Ishikawa (cell line): Measurements from ENCODE around the gene LRRC8C.

ENCODE experiments used
- CEBPB ChIP-seq: IDR thresholded peaks from 2 replicates; pipeline ENCODE4 v1.6.1; 2012
- EGR1 ChIP-seq: IDR thresholded peaks from 2 replicates; pipeline ENCODE4 v1.6.1; 2012
- EP300 ChIP-seq: IDR thresholded peaks from 2 replicates; pipeline ENCODE4 v1.6.1; 2012; ENCODE audit warnings: borderline replicate concordance
- TAF1 ChIP-seq: IDR thresholded peaks from 2 replicates; pipeline ENCODE4 v1.6.1; 2012; ENCODE audit warnings: low read depth, mild to moderate bottlenecking
- TCF12 ChIP-seq: IDR thresholded peaks from 2 replicates; pipeline ENCODE4 v1.6.1; 2012; ENCODE audit warnings: low read depth
- YY1 ChIP-seq: IDR thresholded peaks from 2 replicates; pipeline ENCODE4 v1.6.1; 2012; ENCODE audit warnings: low read depth
- ZBTB7A ChIP-seq: IDR thresholded peaks from 2 replicates; pipeline ENCODE4 v1.6.1; 2012; ENCODE audit warnings: low read depth
- TF ChIP-seq, protein P1 (sequence below): IDR thresholded peaks from 2 replicates; pipeline ENCODE4 v1.6.1; 2012

DNA sequence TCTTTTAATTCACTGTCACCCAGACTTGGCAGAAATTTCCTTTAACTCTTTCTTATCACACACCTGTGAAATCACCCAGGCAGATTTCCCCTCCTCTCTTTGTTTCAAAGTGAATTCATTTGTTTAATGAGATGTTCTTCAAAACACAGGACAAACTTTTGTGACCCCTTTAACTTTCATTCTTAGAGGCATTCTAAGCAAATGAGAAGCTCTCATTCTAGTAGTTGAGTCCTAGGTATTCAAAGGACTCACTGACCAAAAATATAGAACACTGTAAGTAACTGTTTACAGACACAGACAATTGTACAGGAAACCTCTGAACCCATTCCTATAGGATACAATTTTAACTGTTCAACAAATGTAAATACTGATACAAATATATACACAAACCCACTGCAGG lies 16.9 kb downstream of the LRRC8C start:
- TF ChIP-seq TCF12 (no peak), TAF1 (no peak), EP300 (no peak), CEBPB (no peak), ZBTB7A (no peak), YY1 (no peak), EGR1 (no peak)
- TF ChIP-seq, protein P1, sequence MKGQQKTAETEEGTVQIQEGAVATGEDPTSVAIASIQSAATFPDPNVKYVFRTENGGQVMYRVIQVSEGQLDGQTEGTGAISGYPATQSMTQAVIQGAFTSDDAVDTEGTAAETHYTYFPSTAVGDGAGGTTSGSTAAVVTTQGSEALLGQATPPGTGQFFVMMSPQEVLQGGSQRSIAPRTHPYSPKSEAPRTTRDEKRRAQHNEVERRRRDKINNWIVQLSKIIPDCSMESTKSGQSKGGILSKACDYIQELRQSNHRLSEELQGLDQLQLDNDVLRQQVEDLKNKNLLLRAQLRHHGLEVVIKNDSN, result no peak
